GM18909 (cell line): Measurements from ENCODE around the gene GALNT17.

Experiments
- ATAC-seq: cut with Tn5 transposase; IDR thresholded peaks from one replicate; pipeline ENCODE4 v1.9.1; 2021; ENCODE audit warnings: mild to moderate bottlenecking; ENCODE audit not compliant: unreplicated experiment, poor library complexity

Gene GALNT17

GRCh38 chr7:71753956-71754664 is 622.2 kb downstream of the GALNT17 start:
- ATAC-seq: no peak

DNA sequence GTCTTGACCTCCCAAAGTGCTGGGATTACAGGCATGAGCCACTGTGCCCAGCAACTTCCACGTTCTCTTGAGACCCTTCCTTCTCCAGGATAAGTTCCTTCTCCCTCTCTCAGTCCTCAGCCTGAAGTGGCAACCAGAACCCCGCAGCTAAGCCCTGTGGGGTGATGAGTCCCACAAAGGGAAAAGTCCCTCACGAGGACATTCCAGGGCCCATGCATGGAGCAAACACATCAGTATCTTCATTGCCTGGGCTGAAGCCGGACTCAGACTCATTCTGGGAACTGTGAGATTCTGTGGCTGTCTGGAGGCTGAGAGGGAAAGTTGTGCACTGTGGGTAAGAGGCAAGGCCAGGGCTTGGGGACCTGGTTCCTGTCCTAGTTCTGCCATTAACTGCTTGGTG is 622.9 kb downstream of the GALNT17 start:
- no peak for ATAC-seq

GRCh38 chr7:71761336-71761735 is 629.4 kb downstream of the GALNT17 start:
- ATAC-seq: no peak
